Activated CD4-positive, alpha-beta memory T cell treated with anti-CD3 and anti-CD28 coated beads for 36 hours (primary cell): ENCODE measurements around the gene GFRA1. TPM values are rescaled to one million over a fixed set of nuclear protein-coding genes. Genes with fewer than 3 reads are reported as not detected.
"Not testable (repeated sequence)": the region's sequence is repeated elsewhere in the genome, so short reads cannot be mapped to it uniquely, and the experiment has no call there.

Source experiments
- CTCF ChIA-PET: fragments of 350-600 bp; sonication (Branson Sonifier 250); formaldehyde crosslinking; loops from one replicate; lab custom pipeline; 2021; ENCODE audit warnings: antibody characterized with exemption, inconsistent platforms; lab: Charles Lee
- POLR2A ChIA-PET: fragments of 350-600 bp; sonication (Branson Sonifier 250); formaldehyde crosslinking; loops from one replicate; lab custom pipeline; 2021; ENCODE audit warnings: antibody characterized with exemption; lab: Charles Lee
- DNase-seq: peaks from one replicate; pipeline ENCODE4 v3.0.0-alpha.2; 2020
- H3K27ac Mint-ChIP-seq: one replicate; pipeline ENCODE4 v1.8.0; 2021; ENCODE audit warnings: mixed read lengths
- H3K27me3 Mint-ChIP-seq: one replicate; pipeline ENCODE4 v1.8.0; 2021; ENCODE audit warnings: mixed read lengths
- H3K36me3 Mint-ChIP-seq: one replicate; pipeline ENCODE4 v1.8.0; 2021; ENCODE audit warnings: mixed read lengths
- H3K4me1 Mint-ChIP-seq: one replicate; pipeline ENCODE4 v1.8.0; 2021; ENCODE audit warnings: low read depth, mixed read lengths
- H3K4me3 Mint-ChIP-seq: one replicate; pipeline ENCODE4 v1.8.0; 2021; ENCODE audit warnings: mild to moderate bottlenecking, mixed read lengths
- H3K9me3 Mint-ChIP-seq: one replicate; pipeline ENCODE4 v1.8.0; 2021; ENCODE audit warnings: mixed read lengths
- intact Hi-C: fragments of 100-400 bp; cut with micrococcal nuclease; formaldehyde crosslinking; loops from one replicate; pipeline ENCODE4 v1.15.1; 2023
- total RNA-seq, 2 experiments: library from RNA; stranded (reverse); gene quantifications; one replicate each; pipeline ENCODE4 v1.2.3, GENCODE V29; 2021

GFRA1 gene
- total RNA-seq, 2 experiments from 2014 or later, result not detected

- H3K4me3 Mint-ChIP-seq, result no peak overlapping the region
- ChIA-PET CTCF (no interaction called here), POLR2A (no interaction called here)
- no peaks in the 10 kb centered on the region for H3K27me3 Mint-ChIP-seq
- H3K36me3 Mint-ChIP-seq, result no peaks in the 10 kb centered on the region
- no peak for DNase-seq
- H3K27ac Mint-ChIP-seq, result no peak overlapping the region
- no peaks in the 10 kb centered on the region for H3K9me3 Mint-ChIP-seq
- intact Hi-C loops, result no loop called here
- no peaks in the 10 kb centered on the region for H3K4me1 Mint-ChIP-seq
Measured at GRCh38 chr10:116182426-116182825, 90.6 kb downstream of the GFRA1 start.

- ChIA-PET POLR2A (no interaction called here), CTCF (no interaction called here)
- intact Hi-C loops, result no loop called here
- H3K27ac Mint-ChIP-seq, result no peak overlapping the region
- H3K4me3 Mint-ChIP-seq, result no peak overlapping the region
- no peaks in the 10 kb centered on the region for H3K9me3 Mint-ChIP-seq
- no peak for DNase-seq
- H3K27me3 Mint-ChIP-seq, result no peaks in the 10 kb centered on the region
- no peaks in the 10 kb centered on the region for H3K4me1 Mint-ChIP-seq
- no peaks in the 10 kb centered on the region for H3K36me3 Mint-ChIP-seq
Measured at GRCh38 chr10:116178086-116178605, 94.9 kb downstream of the GFRA1 start.

- Mint-ChIP-seq H3K36me3 (no peaks in the 10 kb centered on the region), H3K9me3 (peaks cover 2% of the 10 kb centered on the region), H3K27ac (no peak overlapping the region), H3K4me1 (no peaks in the 10 kb centered on the region), H3K27me3 (peaks cover 2% of the 10 kb centered on the region), H3K4me3 (no peak overlapping the region)
- DNase-seq, result no peak
- POLR2A ChIA-PET, result no interaction called here
- intact Hi-C loops, result no loop called here
- CTCF ChIA-PET, result no interaction called here
Measured at GRCh38 chr10:116175231-116175630, 97.8 kb downstream of the GFRA1 start.

GRCh38 chr10:116171505-116171904, 101.5 kb downstream of the GFRA1 start:
- intact Hi-C loops, result no loop called here
- peaks cover 2% of the 10 kb centered on the region for H3K27me3 Mint-ChIP-seq

GRCh38 chr10:116170815-116171250, 102.2 kb downstream of the GFRA1 start:
- Mint-ChIP-seq H3K9me3 (peaks cover 5% of the 10 kb centered on the region), H3K36me3 (no peaks in the 10 kb centered on the region), H3K27me3 (peaks cover 2% of the 10 kb centered on the region), H3K4me1 (no peaks in the 10 kb centered on the region), H3K27ac (no peak overlapping the region), H3K4me3 (no peak overlapping the region)
- intact Hi-C loops, result no loop called here
- ChIA-PET POLR2A (no interaction called here), CTCF (no interaction called here)
- DNase-seq, result no peak

More at GRCh38 chr10:116171505-116171904, 101.5 kb downstream of the GFRA1 start:
- H3K9me3 Mint-ChIP-seq, result peaks cover 2% of the 10 kb centered on the region
- H3K4me3 Mint-ChIP-seq, result no peak overlapping the region
- POLR2A ChIA-PET, result no interaction called here
- no peaks in the 10 kb centered on the region for H3K36me3 Mint-ChIP-seq
- CTCF ChIA-PET, result no interaction called here
- DNase-seq, result no peak
- no peaks in the 10 kb centered on the region for H3K4me1 Mint-ChIP-seq
- no peak overlapping the region for H3K27ac Mint-ChIP-seq

- intact Hi-C loops, result no loop called here
- no peaks in the 10 kb centered on the region for H3K4me1 Mint-ChIP-seq
- peaks cover 5% of the 10 kb centered on the region for H3K9me3 Mint-ChIP-seq
- no peak for DNase-seq
- no peak overlapping the region for H3K27ac Mint-ChIP-seq
- ChIA-PET CTCF (no interaction called here), POLR2A (no interaction called here)
- H3K4me3 Mint-ChIP-seq, result no peak overlapping the region
- H3K27me3 Mint-ChIP-seq, result peaks cover 2% of the 10 kb centered on the region
- H3K36me3 Mint-ChIP-seq, result no peaks in the 10 kb centered on the region
Measured at GRCh38 chr10:116169782-116170445, 103.1 kb downstream of the GFRA1 start.

- Mint-ChIP-seq H3K36me3 (no peaks in the 10 kb centered on the region), H3K4me1 (no peaks in the 10 kb centered on the region), H3K4me3 (no peak overlapping the region), H3K27me3 (peaks cover 2% of the 10 kb centered on the region), H3K9me3 (peaks cover 5% of the 10 kb centered on the region), H3K27ac (no peak overlapping the region)
- ChIA-PET POLR2A (no interaction called here), CTCF (no interaction called here)
- DNase-seq, result no peak
- intact Hi-C loops, result no loop called here
Measured at GRCh38 chr10:116168745-116169144, 104.3 kb downstream of the GFRA1 start.

- CTCF ChIA-PET, result no interaction called here
- Mint-ChIP-seq H3K27ac (no peak overlapping the region), H3K9me3 (peaks cover 5% of the 10 kb centered on the region), H3K27me3 (peaks cover 2% of the 10 kb centered on the region), H3K4me3 (no peak overlapping the region), H3K36me3 (no peaks in the 10 kb centered on the region), H3K4me1 (no peaks in the 10 kb centered on the region)
- intact Hi-C loops, result no loop called here
- POLR2A ChIA-PET, result no interaction called here
- no peak for DNase-seq
Measured at GRCh38 chr10:116168329-116168728, 104.7 kb downstream of the GFRA1 start.

GRCh38 chr10:116165941-116166340, 107.1 kb downstream of the GFRA1 start:
- DNase-seq, H3K4me3 Mint-ChIP-seq, POLR2A ChIA-PET, H3K27ac Mint-ChIP-seq, H3K9me3 Mint-ChIP-seq, H3K4me1 Mint-ChIP-seq, intact Hi-C loops, H3K27me3 Mint-ChIP-seq, H3K36me3 Mint-ChIP-seq, CTCF ChIA-PET: not testable (repeated sequence)

- H3K4me1 Mint-ChIP-seq, result no peaks in the 10 kb centered on the region
- intact Hi-C loops, result no loop called here
Measured at GRCh38 chr10:116164291-116164690, 108.7 kb downstream of the GFRA1 start.

GRCh38 chr10:116163333-116164131, 109.5 kb downstream of the GFRA1 start:
- no peaks in the 10 kb centered on the region for H3K36me3 Mint-ChIP-seq
- CTCF ChIA-PET, result no interaction called here
- H3K4me3 Mint-ChIP-seq, result no peak overlapping the region
- no peaks in the 10 kb centered on the region for H3K27me3 Mint-ChIP-seq
- peaks cover 3% of the 10 kb centered on the region for H3K9me3 Mint-ChIP-seq
- DNase-seq, result no peak
- no peaks in the 10 kb centered on the region for H3K4me1 Mint-ChIP-seq
- intact Hi-C loops, result no loop called here
- POLR2A ChIA-PET, result no interaction called here
- H3K27ac Mint-ChIP-seq, result no peak overlapping the region

More at GRCh38 chr10:116164291-116164690, 108.7 kb downstream of the GFRA1 start:
- H3K27ac Mint-ChIP-seq, result no peak overlapping the region
- H3K9me3 Mint-ChIP-seq, result peaks cover 3% of the 10 kb centered on the region
- DNase-seq, result no peak
- ChIA-PET POLR2A (no interaction called here), CTCF (no interaction called here)
- no peak overlapping the region for H3K4me3 Mint-ChIP-seq
- H3K36me3 Mint-ChIP-seq, result no peaks in the 10 kb centered on the region
- H3K27me3 Mint-ChIP-seq, result no peaks in the 10 kb centered on the region

- ChIA-PET POLR2A (no interaction called here), CTCF (no interaction called here)
- Mint-ChIP-seq H3K4me1 (no peaks in the 10 kb centered on the region), H3K4me3 (no peak overlapping the region), H3K36me3 (no peaks in the 10 kb centered on the region), H3K27me3 (no peaks in the 10 kb centered on the region), H3K27ac (no peak overlapping the region), H3K9me3 (peaks cover 3% of the 10 kb centered on the region)
- intact Hi-C loops, result no loop called here
- no peak for DNase-seq
Measured at GRCh38 chr10:116162851-116163250, 110.2 kb downstream of the GFRA1 start.
